Eye (tissue), 1 donor: ENCODE results near the gene SH3BGRL.

Experiments
- DNase-seq: peaks from one replicate; pipeline ENCODE4 v3.0.0-alpha.2; 2015

Gene SH3BGRL

GRCh38 chrX:81201671-81202455, at the start of gene SH3BGRL, which contains the start of gene HMGN5:
Gene SH3BGRL, plus strand, starts transcription at chrX:81202102. Its CDS starts 99 bp downstream, at chrX:81202201.
Gene HMGN5, minus strand, starts transcription at chrX:81201913. Its CDS starts 80,364 bp downstream, at chrX:81121549.
- DNase-seq = peak; percentile 93

DNA sequence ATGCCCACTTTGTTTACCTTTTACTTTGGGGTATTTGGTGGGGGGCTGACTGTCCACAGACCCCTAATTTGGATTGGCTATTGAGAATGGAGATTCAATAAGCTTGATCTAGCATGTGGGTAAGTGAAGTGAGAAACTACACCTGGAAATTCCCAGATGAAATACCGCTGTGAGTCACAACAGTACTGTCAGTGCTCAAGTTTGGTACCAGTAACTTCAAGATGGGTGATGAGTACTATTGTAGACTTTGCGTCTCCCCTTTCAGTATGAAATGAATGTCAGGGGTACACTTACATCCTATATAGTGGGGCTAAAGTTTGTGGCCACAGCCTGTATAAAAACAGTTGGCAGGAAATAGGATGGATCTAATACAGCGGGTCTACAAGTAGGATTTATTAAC, 33.5 kb upstream of the SH3BGRL start:
- no peak for DNase-seq

DNA sequence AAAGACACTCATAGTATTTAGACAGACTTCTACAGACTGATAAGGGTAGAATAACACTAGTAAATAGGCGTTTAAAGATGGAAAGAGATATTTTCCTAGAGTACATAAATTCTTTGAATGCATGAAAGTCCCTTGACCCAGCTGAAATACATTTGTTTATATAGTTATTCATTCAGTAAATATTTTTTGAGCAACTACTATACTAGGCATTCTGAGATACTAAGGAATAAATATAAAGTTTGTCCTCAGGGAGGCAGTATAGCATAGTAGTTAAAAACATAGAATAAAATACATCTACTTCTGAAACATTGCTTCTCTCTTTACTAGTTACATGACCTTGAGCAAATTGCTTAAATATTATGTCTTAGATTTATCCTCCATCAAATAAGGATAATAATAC, 27.6 kb upstream of the SH3BGRL start:
- DNase-seq = peak; percentile 34

DNA sequence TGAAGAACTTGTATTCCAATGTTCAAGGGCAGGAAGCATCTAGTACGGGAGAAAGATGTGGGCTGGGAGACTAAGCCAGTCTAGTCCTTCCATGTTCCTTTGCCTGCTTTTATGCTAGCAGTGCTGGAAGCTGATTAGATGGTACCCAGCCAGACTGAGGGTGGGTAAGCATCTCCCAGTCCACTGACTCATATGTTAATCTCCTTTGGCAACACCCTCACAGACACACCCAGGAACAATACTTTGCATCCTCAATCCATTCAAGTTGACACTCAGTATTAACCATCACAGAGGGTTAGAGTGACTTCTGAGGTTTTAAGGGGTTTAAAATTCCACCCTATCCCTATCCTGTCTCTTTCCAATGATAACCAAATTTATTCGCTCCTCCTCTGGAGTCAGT, 6.6 kb upstream of the SH3BGRL start:
- DNase-seq = no peak

DNA sequence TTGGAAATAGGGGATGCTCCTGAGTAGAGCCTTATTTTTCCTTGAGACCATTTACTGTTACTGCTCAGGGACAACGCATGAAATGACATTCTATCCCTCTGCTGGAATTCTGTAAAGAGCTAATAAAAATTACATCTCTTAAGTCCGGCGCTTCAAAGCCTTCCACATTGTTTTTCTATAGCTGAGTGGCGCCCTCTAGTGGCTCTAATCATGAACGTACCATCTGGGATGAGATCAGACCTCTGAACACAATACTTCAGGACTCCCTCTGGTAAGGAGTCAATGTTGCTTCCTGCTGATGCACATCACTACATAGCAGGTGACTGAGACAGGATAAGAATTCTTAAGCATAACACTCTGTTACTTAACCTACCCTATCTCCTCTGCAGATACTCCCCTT, 6.2 kb upstream of the SH3BGRL start:
- peak; percentile 53 for DNase-seq

- DNase-seq = no peak
These were observed 831 bp upstream of the SH3BGRL start for GRCh38 chrX:81201071-81201470.

DNA sequence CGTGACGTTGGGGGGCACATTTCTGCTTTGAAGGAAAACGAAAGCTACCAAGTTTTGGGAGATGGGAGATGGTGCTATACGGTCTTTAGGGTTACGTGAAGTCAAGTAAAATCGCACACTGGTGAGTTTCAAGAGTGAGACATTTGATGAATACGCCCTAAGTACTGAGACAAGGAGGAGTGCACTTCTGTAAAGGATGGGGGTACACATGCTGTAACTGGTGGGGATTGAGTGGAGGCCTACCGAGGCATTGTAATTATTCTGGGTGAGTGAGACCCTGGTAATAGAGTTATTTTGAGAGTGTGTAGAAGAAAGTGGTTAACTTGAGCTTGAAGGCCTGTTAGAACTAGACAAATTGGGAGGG, 536 bp downstream of the SH3BGRL start:
- no peak for DNase-seq

DNA sequence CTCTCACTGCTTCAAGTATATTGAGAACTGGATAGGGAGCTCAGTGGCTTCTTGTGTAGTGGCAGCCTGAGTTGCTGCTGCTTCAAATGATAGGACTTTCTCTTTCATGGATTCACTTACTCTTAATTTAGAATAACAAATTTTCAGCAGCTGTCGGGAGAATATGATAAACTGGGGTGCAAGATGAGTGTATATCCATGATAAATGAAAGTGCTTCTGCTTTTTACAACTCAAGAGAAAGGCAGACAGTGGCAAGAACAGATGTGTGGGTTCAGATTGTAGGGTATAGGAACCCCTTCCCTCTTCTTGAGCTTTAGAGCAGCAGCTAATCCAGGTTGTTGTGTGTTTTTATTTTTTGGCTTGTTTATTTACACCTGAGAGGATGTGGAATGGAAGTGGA, 1.0 kb downstream of the SH3BGRL start:
- DNase-seq = no peak

GRCh38 chrX:81205551-81205950, 3.6 kb downstream of the SH3BGRL start:
- DNase-seq = no peak

- no peak for DNase-seq
These were observed 4.6 kb downstream of the SH3BGRL start for GRCh38 chrX:81206476-81206875.

GRCh38 chrX:81208916-81209315, 7.0 kb downstream of the SH3BGRL start:
- no peak for DNase-seq

DNA sequence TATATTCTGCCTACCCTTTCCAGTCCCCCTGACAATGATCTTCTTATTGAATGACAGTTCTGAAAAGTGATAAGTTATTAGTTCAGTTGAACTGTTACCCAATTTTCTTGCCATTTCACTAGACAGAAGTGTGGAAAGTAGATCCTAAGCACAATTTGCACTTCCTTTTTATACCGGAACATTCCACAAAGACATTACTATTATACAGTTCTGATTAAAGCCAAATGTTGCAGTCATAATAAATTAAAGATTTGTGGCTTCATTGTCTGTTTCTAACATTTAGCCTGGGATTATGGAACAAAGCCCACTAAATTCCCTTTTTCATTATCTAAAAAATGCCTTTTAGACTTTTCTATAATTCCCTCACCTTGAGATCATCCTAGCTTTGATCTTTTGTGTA, 13.8 kb downstream of the SH3BGRL start:
- DNase-seq = no peak

- no peak for DNase-seq
These were observed 27.3 kb downstream of the SH3BGRL start for GRCh38 chrX:81229229-81229628.

DNA sequence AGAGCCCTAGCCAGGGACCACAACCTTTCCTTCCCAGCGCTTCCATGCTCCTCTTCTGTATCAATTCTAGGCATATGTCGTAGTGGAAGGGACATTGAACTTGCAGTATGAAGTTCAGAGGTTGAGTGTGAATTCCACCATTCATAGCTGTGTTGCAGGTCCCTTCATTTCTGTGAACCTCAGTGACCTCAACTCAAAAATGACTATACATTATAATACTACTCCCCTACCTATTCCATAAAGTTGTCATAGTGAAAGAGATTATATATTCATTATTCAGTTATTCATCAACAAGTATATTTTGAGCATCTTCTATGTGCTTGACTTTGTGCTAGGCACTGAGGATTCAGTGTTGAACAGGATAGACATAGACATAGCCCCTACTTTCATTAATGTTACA, 28.0 kb downstream of the SH3BGRL start:
- no peak for DNase-seq

- no peak for DNase-seq
These were observed 29.6 kb downstream of the SH3BGRL start for GRCh38 chrX:81231476-81231875.

DNA sequence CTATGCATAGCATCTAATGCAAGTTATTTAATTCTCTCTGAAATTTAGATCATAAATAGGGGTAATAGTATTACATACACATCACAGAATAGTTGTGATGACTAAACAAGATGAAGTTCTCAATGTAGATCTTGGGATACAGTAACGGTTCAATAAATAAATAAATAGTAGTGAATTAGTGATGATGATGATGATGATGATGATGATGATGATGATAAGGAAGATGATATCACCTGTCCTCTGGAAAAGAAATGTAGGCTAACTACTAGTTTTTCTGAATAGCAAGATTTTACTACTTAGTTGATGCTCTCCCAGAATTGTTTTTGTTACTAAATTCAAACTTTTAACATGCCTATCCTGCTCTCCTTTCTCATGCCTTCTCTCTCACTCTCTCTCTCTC, 30.3 kb downstream of the SH3BGRL start:
- DNase-seq = no peak

DNA sequence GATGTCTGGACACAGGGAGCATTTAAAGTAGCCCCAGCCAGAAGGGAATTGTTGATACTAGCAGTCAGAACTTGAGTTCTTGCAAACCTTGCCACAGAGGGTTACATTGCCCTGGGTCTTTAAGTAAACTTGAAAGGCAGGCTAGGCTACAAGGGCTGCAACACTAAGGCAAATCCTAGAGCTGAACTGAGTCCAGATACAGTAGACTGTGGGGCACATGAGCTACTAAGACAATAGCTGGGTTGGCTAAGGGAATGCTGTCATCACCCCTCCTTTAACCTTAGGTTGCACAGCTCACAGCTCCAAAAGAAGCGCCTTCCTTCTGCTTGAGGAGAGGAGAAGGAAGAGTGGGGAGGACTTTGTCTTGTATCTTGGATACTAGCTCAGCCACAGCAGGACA, 35.6 kb downstream of the SH3BGRL start:
- no peak for DNase-seq

- no peak for DNase-seq
These were observed 36.3 kb downstream of the SH3BGRL start for GRCh38 chrX:81238166-81238565.

DNA sequence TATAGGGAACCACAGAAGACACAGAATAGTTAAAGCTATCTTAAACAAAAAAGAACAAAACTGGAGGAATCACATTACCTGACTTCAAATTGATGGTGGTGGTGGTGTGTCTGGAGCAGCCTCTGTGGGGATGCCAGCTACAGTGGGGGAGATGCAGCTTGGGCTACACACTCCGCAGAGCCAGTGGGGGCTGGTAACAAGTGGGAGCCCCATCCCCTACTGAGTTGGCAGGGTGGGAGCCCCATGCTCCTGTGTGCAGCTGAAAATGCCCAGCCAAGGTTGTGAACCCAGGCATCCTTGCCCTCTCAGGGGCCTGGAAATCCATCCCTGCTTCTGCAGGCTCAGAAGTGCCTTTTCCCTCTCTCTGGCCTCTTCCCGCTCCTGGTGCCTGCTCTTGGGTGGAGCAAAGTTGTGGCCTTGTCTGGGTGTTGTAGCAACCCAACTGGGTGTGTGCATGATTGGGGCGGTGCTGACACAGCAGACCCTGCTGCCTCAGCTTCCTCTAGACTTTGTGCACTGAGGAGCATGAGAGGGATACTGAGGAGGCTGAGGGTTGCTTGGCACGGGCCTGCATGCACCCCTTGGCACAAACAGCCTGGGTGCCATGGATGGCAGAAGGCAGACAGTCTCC, 38.9 kb downstream of the SH3BGRL start:
- DNase-seq = no peak

GRCh38 chrX:81241753-81242152, 39.9 kb downstream of the SH3BGRL start:
- DNase-seq = no peak

DNA sequence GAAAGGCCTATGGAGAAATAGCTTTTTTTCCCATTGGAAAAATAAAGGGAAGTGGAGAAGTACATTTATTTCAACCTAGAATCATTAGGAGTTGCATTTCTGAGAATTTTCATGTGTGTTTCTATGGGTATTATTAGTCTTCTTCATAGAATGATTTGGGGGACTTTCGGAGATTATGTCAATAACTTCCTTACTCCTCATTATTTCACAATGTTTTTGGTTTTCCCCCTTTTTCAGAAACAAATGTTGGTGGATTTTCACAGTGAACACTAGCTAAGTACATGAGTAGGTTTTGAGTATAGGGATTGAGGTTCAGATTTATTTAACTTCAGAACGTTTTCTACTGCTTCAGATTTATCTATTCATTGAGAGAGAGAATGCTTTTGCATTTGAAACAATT, 54.0 kb downstream of the SH3BGRL start:
- no peak for DNase-seq

- DNase-seq = no peak
These were observed 55.9 kb downstream of the SH3BGRL start for GRCh38 chrX:81257817-81258216.

- DNase-seq = no peak
These were observed 57.3 kb downstream of the SH3BGRL start for GRCh38 chrX:81259020-81259713.
